SU-DHL-6 (cell line): ENCODE measurements around the gene GRPEL1.

ENCODE experiments used
- EZH2phosphoT487 ChIP-seq: fragments of 200-600 bp; sonication (generic), shearing (Covaris generic); conservative IDR thresholded peaks from 2 replicates; pipeline ENCODE4 v1.6.1; 2018; ENCODE audit warnings: mild to moderate bottlenecking, antibody characterized with exemption, low read length, moderate library complexity, mixed read lengths
- TF ChIP-seq, protein P1 (sequence below): fragments of 200-600 bp; sonication (generic); IDR thresholded peaks from one replicate; pipeline ENCODE4 v1.5.1; 2017; ENCODE audit warnings: antibody characterized with exemption, mild to moderate bottlenecking, low read length, moderate library complexity; ENCODE audit not compliant: insufficient read depth, poor library complexity, severe bottlenecking

DNA sequence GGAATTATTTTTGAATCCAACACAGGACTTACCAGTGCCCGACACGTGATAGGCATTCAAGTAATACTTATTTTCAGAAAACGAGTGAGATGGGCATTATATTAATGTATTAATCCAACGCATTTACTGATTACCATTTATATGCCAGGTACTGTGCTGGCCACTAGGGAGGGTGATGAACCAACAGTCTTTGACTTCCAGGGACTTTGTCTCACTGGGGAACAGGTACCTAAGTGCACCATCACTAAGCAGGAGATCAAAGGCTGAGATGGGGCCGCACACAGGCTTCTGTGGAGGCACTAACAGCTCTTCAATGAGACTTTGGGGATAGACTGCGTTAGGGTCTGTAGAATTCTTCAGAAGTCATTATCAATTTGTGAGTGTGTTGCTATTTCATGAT is 30.4 kb downstream of the GRPEL1 start:
- TF ChIP-seq, protein P1, sequence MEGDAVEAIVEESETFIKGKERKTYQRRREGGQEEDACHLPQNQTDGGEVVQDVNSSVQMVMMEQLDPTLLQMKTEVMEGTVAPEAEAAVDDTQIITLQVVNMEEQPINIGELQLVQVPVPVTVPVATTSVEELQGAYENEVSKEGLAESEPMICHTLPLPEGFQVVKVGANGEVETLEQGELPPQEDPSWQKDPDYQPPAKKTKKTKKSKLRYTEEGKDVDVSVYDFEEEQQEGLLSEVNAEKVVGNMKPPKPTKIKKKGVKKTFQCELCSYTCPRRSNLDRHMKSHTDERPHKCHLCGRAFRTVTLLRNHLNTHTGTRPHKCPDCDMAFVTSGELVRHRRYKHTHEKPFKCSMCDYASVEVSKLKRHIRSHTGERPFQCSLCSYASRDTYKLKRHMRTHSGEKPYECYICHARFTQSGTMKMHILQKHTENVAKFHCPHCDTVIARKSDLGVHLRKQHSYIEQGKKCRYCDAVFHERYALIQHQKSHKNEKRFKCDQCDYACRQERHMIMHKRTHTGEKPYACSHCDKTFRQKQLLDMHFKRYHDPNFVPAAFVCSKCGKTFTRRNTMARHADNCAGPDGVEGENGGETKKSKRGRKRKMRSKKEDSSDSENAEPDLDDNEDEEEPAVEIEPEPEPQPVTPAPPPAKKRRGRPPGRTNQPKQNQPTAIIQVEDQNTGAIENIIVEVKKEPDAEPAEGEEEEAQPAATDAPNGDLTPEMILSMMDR, result no peak
- TF ChIP-seq EZH2phosphoT487, result no peak
